ENCODE results near the gene RAP1GAP2. TPM values are rescaled to one million over a fixed set of nuclear protein-coding genes. Genes with fewer than 3 reads are reported as not detected.

The RAP1GAP2 gene
- total RNA-seq, 1 donor from 2014 or later = 3.8 TPM

- H4K20me1 ChIP-seq (ENCODE audit: low read depth) = peaks cover 5% of the 10 kb centered on the region
- H3K4me3 Mint-ChIP-seq = no peak overlapping the region
- H2AFZ ChIP-seq (replicated peaks) = no peak overlapping the region
- H3K4me1 Mint-ChIP-seq = peaks cover 26% of the 10 kb centered on the region
- no peak overlapping the region for H3K4me3 ChIP-seq
- H3K9ac ChIP-seq = no peak overlapping the region
- peaks cover 41% of the 10 kb centered on the region for H3F3A ChIP-seq (ENCODE audit: low read depth)
- peaks cover 17% of the 10 kb centered on the region for H3K27me3 Mint-ChIP-seq (ENCODE audit: insufficient read depth, low read depth)
- no peak for TF ChIP-seq CTCF (IDR thresholded peaks at IDR 0.05)
- no peak for TF ChIP-seq EZH2phosphoT487 (IDR thresholded peaks at IDR 0.05)
- TF ChIP-seq EZH2 (IDR thresholded peaks at IDR 0.05) = no peak
- no peaks in the 10 kb centered on the region for H3K36me3 ChIP-seq
- H3K36me3 Mint-ChIP-seq = no peaks in the 10 kb centered on the region
- no peak overlapping the region for H3K4me2 ChIP-seq
- no peaks in the 10 kb centered on the region for H3K27me3 ChIP-seq
- no peak overlapping the region for H3K27ac Mint-ChIP-seq
- no peak for DNase-seq (ENCODE audit: low spot score)
- H3K79me2 ChIP-seq (ENCODE audit: low read depth) = no peaks in the 10 kb centered on the region
- H3K9me3 Mint-ChIP-seq = no peaks in the 10 kb centered on the region
- H3K9me3 ChIP-seq (ENCODE audit: low read depth) = no peaks in the 10 kb centered on the region
- peaks cover 31% of the 10 kb centered on the region for H3K4me1 ChIP-seq
- no peak overlapping the region for H3K27ac ChIP-seq
These were observed 79.4 kb downstream of the RAP1GAP2 start for GRCh38 chr17:2875608-2876007.

- Mint-ChIP-seq H3K27me3 (ENCODE audit: insufficient read depth, low read depth) (peaks cover 14% of the 10 kb centered on the region), H3K36me3 (no peaks in the 10 kb centered on the region), H3K27ac (no peak overlapping the region), H3K4me1 (peaks cover 23% of the 10 kb centered on the region), H3K9me3 (peaks cover 2% of the 10 kb centered on the region), H3K4me3 (no peak overlapping the region)
- H3K9me3 ChIP-seq (ENCODE audit: low read depth) = no peaks in the 10 kb centered on the region
- H3K9ac ChIP-seq = no peak overlapping the region
- no peaks in the 10 kb centered on the region for H3K36me3 ChIP-seq
- no peak overlapping the region for H3K27ac ChIP-seq
- H2AFZ ChIP-seq (replicated peaks) = no peak overlapping the region
- TF ChIP-seq CTCF (IDR thresholded peaks at IDR 0.05) (no peak), EZH2phosphoT487 (IDR thresholded peaks at IDR 0.05) (no peak), EZH2 (IDR thresholded peaks at IDR 0.05) (no peak)
- DNase-seq (ENCODE audit: low spot score) = no peak
- H3K4me1 ChIP-seq = peaks cover 25% of the 10 kb centered on the region
- H3K79me2 ChIP-seq (ENCODE audit: low read depth) = no peaks in the 10 kb centered on the region
- H3K27me3 ChIP-seq = no peaks in the 10 kb centered on the region
- peaks cover 33% of the 10 kb centered on the region for H3F3A ChIP-seq (ENCODE audit: low read depth)
- peaks cover 5% of the 10 kb centered on the region for H4K20me1 ChIP-seq (ENCODE audit: low read depth)
- H3K4me3 ChIP-seq = no peak overlapping the region
- H3K4me2 ChIP-seq = no peak overlapping the region
These were observed 80.2 kb downstream of the RAP1GAP2 start for GRCh38 chr17:2876467-2876866.

GRCh38 chr17:2878751-2879254 is 82.6 kb downstream of the RAP1GAP2 start:
- Histone ChIP-seq H4K20me1 (ENCODE audit: low read depth) (no peaks in the 10 kb centered on the region), H3K27ac (no peak overlapping the region), H3K4me1 (peaks cover 8% of the 10 kb centered on the region), H3K27me3 (no peaks in the 10 kb centered on the region), H3K9me3 (ENCODE audit: low read depth) (no peaks in the 10 kb centered on the region), H3K36me3 (no peaks in the 10 kb centered on the region), H3K79me2 (ENCODE audit: low read depth) (no peaks in the 10 kb centered on the region), H3F3A (ENCODE audit: low read depth) (peaks cover 9% of the 10 kb centered on the region), H3K9ac (no peak overlapping the region), H3K4me2 (no peak overlapping the region), H3K4me3 (no peak overlapping the region), H2AFZ (replicated peaks) (no peak overlapping the region)
- no peak overlapping the region for H3K4me3 Mint-ChIP-seq
- H3K27ac Mint-ChIP-seq = no peak overlapping the region
- H3K9me3 Mint-ChIP-seq = peaks cover 2% of the 10 kb centered on the region
- H3K27me3 Mint-ChIP-seq (ENCODE audit: insufficient read depth, low read depth) = peaks cover 17% of the 10 kb centered on the region
- H3K36me3 Mint-ChIP-seq = no peaks in the 10 kb centered on the region
- DNase-seq (ENCODE audit: low spot score) = no peak
- TF ChIP-seq CTCF (IDR thresholded peaks at IDR 0.05) = no peak
- no peak for TF ChIP-seq EZH2phosphoT487 (IDR thresholded peaks at IDR 0.05)
- TF ChIP-seq EZH2 (IDR thresholded peaks at IDR 0.05) = no peak
- peaks cover 14% of the 10 kb centered on the region for H3K4me1 Mint-ChIP-seq

All from neural progenitor cell (in vitro differentiated cells).